Hematopoietic multipotent progenitor cell treated with erythropoietin and hydrocortisone succinate and interleukin-3 and kit ligand, for 17 days (in vitro differentiated cells): ENCODE results near the gene MYO9A.
"Not testable (repeated sequence)": the region's sequence is repeated elsewhere in the genome, so short reads cannot be mapped to it uniquely, and the experiment has no call there.

Source experiments
- DNase-seq: peaks from one replicate; pipeline ENCODE4 v3.0.0-alpha.2; 2015; ENCODE audit warnings: low spot score

MYO9A gene

DNA sequence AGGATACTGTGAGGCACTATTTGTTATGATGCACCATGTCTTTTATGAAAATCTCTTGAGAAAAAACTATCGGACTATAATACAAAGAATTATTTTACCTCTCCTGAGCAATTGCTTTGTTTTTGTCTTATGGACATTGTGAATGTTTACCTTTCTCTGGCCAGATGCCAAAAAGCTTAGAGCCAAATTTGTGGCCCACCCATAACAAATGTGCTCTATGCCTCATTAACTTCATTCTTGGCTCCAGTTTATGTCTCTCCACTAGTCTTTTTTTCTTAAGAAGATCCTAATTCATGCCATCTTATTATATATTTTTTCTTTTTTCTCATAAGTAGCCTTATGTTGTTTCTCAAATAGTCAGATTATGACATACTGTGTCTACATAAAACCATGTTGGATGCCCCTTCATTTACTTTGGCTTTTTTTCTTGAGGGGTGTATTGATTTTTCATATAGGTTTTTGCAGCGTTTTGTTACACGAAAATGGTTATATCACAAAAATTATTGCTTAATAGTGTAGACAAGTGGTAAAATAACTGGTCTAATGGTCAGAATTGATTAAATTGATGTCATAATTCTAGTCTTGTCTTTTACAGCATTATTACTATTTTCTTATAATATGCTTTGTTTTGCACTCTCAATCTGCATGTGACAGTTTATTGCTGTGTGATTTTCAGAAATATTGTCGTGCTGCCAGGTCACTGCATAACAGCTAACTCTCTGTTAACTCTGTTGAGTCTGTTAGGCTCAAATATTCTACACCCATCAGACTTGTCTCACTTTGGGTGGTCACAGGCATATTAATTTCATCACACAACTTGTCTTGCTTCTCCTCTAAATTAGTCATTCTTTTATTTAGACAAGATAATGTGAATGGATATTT lies 18.5 kb upstream of the MYO9A start:
- no peak for DNase-seq

GRCh38 chr15:72135719-72136118 lies 17.8 kb upstream of the MYO9A start:
- no peak for DNase-seq

DNA sequence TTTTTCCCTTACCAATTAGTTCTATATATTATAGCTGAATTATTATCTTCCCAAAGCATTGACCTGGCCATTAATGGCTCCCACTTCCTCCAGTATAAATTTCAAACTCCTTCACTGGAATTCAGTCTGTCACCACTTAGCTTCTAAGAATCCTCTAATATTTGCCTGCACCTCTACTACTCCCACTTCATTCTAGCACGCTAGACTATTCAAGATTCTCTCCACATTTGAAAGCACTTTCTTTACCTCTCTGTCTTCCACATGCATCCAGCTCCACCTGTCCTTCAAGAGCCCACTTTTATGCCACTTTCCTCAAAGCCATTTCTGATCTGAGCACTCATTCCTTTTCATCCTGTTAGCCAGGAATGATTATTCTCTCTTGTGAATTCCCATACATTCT lies 15.3 kb upstream of the MYO9A start:
- DNase-seq = no peak

- no peak for DNase-seq
Measured at GRCh38 chr15:72131922-72132321, 14.0 kb upstream of the MYO9A start.

GRCh38 chr15:72130272-72130671 lies 12.3 kb upstream of the MYO9A start:
- DNase-seq = no peak

- DNase-seq = no peak
Measured at GRCh38 chr15:72128359-72128758, 10.4 kb upstream of the MYO9A start.

GRCh38 chr15:72127724-72128322 lies 9.9 kb upstream of the MYO9A start:
- no peak for DNase-seq

DNA sequence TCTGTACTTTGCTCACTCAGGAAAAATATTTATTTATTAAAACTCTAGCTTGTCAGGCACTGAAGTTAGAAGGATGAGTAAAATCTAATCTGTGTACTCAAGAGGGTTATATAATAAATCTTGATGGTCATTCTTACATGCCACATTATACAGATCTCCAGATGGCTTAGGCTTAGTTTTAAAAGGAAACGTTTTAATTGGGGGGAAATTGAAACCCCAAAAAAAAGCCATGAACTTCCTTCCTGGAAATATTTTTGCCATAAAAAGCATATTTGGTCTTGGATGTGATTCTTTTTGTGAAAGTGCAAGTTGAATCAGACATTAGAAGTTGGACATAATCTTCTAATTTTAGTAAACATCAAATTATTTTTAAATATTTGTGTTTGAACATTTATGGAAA lies 6.3 kb upstream of the MYO9A start:
- DNase-seq = no peak

- no peak for DNase-seq
Measured at GRCh38 chr15:72117486-72118016, 399 bp downstream of the MYO9A start.

DNA sequence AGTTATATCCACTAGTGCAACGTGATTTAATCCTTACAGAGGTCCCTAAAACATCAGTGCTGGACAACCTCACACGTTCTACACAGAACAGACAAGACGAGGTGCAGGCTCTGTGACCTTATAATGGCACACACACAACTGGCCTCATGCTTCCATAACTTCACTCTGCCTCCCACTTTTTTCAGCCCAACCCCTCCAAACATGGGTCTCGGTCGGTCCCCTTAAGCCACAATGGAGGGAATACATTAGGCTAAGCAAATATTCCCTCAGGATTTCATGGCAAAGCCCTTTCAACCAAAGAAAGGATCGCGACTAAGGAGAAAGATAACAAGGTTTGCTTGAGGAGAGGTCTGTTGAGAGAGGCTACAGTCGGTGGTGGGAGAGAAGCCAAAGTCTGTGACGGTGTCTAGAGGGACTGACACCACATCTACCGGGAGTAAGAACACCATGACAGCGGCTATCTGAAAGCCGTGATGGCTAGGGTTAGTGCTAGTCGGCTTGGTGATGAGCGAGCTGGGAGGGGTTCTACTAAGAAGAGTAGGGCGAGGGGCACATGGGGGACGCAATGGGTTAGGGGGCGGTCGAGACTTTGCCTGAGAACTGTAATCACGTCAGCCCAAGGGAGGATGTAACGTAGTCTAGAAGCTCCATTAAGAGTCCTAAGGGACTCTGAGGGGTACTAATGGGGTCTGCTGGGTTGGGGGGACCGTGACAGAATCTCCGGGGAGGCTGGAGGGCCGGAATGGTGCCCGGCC lies 1.0 kb downstream of the MYO9A start:
- peak; percentile 34 for DNase-seq

GRCh38 chr15:72113347-72114031 lies 4.5 kb downstream of the MYO9A start:
- no peak for DNase-seq

GRCh38 chr15:72112805-72113204 lies 5.1 kb downstream of the MYO9A start:
- DNase-seq = no peak

- no peak for DNase-seq
Measured at GRCh38 chr15:72112116-72112515, 5.8 kb downstream of the MYO9A start.

DNA sequence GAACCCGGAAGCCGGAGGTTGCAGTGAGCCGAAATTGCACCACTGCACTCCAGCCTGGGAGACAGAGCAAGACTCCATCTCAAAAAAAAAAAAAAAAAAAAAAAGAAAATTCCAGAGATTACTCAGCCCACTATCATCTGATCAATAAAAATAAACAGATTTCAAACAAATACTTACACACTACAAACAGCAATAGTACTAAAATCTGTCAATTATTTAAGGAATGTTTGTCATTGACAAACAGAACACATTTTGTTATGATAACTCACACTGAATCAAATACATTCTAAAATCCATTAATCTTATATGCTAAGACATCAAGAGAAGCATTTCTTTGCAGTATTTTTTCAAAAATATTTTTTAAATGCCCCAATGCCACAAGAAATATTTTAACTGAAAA lies 7.6 kb downstream of the MYO9A start:
- no peak for DNase-seq

DNA sequence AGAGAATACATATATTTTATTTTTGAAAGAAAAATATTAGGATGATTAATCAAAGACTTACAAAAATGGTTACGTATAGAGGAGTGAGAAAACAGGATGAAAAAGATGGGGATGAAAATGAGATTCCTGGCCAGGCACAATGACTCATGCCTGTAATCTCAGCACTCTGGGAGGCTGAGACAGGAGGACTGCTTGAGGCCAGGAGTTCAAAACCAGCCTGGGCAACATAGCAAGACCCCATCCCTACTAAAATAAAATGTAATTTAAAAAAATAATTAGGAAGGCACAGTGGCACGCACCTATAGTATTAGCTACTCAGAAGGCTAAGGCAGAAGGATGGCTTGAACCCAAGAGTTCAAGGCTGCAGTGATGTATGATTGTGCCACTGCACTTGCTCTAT lies 11.9 kb downstream of the MYO9A start:
- DNase-seq = no peak

DNA sequence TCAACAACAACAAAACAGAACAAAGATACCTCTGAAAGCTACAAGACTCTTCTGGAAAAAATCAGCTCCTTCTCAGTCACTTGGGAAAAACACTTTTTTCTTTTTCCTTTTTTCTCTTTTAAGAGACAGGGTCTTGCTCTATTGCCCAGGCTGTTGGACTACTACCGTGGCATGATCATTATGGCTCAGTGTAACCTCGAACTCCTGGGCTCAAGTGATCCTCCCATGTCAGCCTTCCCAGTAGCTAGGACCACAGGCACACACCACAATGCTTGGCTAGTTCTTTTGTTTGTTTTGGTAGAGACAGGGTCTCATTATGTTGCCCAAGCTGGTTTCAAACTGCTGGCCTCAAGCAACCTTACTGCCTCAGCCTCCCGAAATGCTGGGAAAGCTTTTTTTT lies 12.8 kb downstream of the MYO9A start:
- no peak for DNase-seq

DNA sequence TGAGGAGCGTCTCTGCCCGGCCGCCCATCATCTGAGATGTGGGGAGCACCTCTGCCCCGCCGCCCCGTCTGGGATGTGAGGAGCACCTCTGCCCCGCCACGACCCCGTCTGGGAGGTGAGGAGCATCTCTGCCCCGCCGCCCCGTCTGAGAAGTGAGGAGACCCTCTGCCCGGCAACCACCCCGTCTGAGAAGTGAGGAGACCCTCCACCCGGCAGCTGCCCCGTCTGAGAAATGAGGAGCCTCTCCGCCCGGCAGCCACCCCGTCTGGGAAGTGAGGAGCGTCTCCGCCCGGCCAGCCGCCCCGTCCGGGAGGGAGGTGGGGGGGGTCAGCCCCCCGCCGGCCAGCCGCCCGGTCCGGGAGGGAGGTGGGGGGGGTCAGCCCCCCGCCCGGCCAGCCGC lies 17.4 kb downstream of the MYO9A start:
- DNase-seq = not testable (repeated sequence)

DNA sequence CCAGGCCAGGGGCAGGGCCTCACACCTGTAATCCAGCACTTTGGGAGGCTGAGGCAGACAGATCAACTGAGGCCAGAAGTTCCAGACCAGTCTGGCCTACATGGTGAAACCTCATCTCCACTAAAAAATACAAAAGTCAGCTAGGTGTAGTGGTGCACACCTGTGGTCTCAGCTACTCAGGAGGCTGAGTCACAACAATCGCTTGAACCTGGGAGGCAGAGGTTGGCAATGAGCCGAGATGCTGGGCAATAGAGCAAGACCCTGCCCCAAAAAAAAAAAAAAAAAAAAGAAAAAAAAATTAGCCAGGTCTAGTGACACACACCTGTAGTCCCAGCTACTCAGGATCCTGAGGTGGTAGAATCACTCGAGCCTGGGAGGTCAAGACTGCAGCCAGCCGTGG lies 18.8 kb downstream of the MYO9A start:
- no peak for DNase-seq

DNA sequence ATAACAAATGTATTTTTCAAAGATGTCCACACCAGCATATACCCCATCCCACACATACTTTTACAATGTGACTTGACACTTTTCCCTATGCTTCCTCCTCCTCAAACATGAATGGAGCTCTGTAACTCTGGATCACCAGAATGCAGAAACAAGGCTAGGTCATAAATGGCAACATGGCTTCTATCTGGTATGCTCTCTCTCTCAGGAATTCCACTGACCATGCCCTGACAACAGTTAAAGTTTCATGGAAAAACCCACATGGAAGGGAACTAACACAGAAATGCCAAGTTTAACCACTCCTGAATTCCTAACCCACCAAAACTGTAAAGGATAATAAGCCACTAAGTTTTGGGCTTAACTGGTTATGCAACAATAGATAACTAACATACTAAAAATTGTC lies 19.9 kb downstream of the MYO9A start:
- no peak for DNase-seq

DNA sequence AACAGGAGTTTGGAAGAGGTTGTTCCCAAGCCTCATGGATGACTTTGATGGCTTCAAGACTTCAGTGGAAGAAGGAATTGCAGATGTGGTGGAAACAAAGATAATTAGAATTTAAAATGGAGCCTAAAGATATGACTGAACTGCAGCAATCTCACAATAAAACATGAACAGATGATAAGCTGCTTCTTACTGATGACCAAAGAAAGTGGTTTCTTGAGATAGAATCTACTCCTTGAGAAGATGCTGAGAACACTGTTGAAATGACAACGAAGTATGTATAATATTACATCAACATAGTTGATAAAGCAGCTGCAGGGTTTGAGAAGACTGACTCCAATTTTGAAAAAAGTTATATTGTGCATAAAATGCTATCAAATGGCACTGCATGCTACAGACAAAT lies 21.2 kb downstream of the MYO9A start:
- DNase-seq = no peak

DNA sequence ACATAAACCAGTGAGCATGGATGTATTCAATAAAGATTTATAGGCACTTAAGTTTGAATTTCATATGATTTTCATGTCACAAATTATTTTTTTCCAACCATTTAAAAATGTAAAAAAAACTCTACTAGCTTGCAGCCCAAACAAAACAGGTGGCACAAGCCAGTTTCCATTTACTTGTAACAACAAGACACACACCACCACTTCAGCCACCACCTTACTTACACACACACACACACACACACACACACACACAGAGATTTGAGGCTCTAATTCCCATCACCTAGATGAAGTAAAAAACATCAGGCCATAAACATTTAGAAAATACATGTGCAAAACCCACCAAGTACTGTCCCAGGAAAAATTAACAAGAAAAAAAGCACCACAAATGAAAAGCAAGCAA lies 25.3 kb downstream of the MYO9A start:
- DNase-seq = no peak

DNA sequence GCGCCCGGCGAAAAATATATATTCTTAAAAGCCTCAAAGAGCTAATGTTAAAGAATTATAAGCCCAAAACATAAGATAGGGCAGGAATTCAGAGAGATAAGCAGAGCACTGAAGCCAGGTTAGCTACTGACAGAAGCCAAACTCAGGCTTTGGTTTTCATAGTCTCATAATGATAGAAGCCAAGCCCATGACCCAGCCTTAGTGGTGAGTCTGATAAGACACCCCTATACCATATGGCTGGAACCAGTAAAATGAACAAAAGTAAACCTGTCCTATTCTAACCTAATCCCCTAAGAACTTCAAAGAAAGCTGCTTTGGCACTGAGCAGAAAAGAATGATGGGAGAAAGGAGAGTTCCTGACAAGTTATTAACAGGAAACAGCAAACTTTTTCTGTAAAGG lies 25.9 kb downstream of the MYO9A start:
- no peak for DNase-seq
